Smooth muscle cell (in vitro differentiated cells): Measurements from ENCODE around the gene WDR27. TPM values are rescaled to one million over a fixed set of nuclear protein-coding genes. Genes with fewer than 3 reads are reported as not detected.

ENCODE experiments used
- DNase-seq: peaks from one replicate; lab custom pipeline; 2025; ENCODE audit not compliant: unreplicated experiment; lab: John Stamatoyannopoulos, UW
- H2AFZ ChIP-seq: fragments of 200-600 bp; sonication (generic); 2 replicates; pipeline ENCODE4 v1.6.0; 2016; ENCODE audit warnings: antibody characterized with exemption, low read depth, mild to moderate bottlenecking
- H3F3A ChIP-seq: fragments of 200-600 bp; sonication (generic); 2 replicates; pipeline ENCODE4 v1.6.0; 2017; ENCODE audit warnings: antibody characterized with exemption, low read depth
- H3K27ac ChIP-seq: fragments of 200-600 bp; sonication (generic); 2 replicates; pipeline ENCODE4 v1.5.1; 2016; ENCODE audit warnings: low read depth, mild to moderate bottlenecking
- H3K27me3 ChIP-seq: fragments of 200-600 bp; sonication (generic); 2 replicates; pipeline ENCODE4 v1.6.1; 2016; ENCODE audit warnings: low read depth, mild to moderate bottlenecking
- H3K36me3 ChIP-seq: fragments of 200-600 bp; sonication (generic); 2 replicates; pipeline ENCODE4 v1.5.1; 2016; ENCODE audit warnings: low read depth
- H3K4me1 ChIP-seq: fragments of 200-600 bp; sonication (generic); 2 replicates; pipeline ENCODE4 v1.5.1; 2016; ENCODE audit warnings: low read depth
- H3K4me2 ChIP-seq: fragments of 200-600 bp; sonication (generic); 2 replicates; pipeline ENCODE4 v1.6.0; 2016; ENCODE audit warnings: mild to moderate bottlenecking
- H3K4me3 ChIP-seq: fragments of 200-600 bp; sonication (generic); 2 replicates; pipeline ENCODE4 v1.5.1; 2016; ENCODE audit warnings: mild to moderate bottlenecking
- H3K79me2 ChIP-seq: fragments of 200-600 bp; sonication (generic); 2 replicates; pipeline ENCODE4 v1.6.0; 2016; ENCODE audit warnings: low read depth, mild to moderate bottlenecking
- H3K9ac ChIP-seq: fragments of 200-600 bp; sonication (generic); 2 replicates; pipeline ENCODE4 v1.6.0; 2016; ENCODE audit warnings: low read depth
- H3K9me3 ChIP-seq: fragments of 200-600 bp; sonication (generic); replicated peaks from 2 replicates; pipeline ENCODE4 v1.5.1; 2016; ENCODE audit warnings: low read depth
- H4K20me1 ChIP-seq: fragments of 200-600 bp; sonication (generic); 2 replicates; pipeline ENCODE4 v1.6.0; 2016; ENCODE audit warnings: low read depth
- CTCF ChIP-seq: fragments of 200-600 bp; sonication (generic); IDR thresholded peaks from 2 replicates; pipeline ENCODE4 v1.5.1; 2017; ENCODE audit warnings: borderline replicate concordance, mild to moderate bottlenecking, antibody characterized with exemption; ENCODE audit not compliant: insufficient read depth, poor library complexity, severe bottlenecking
- WGBS: methylation state at CpG from one replicate; pipeline ENCODE4 v1.1.7; 2016; ENCODE audit warnings: low lambda C conversion rate; 5-methylcytosine and 5-hydroxymethylcytosine counted together
- polyA plus RNA-seq: library from polyadenylated mRNA; unstranded; fragments of >200 nt; fragmentation: Nextera tagmentation; extraction: Ambion mirVana; gene quantifications from 2 replicates; pipeline ENCODE4 v1.2.1, GENCODE V29; 2016
- total RNA-seq: library from RNA; depleted of rRNA; stranded (reverse); fragments of >200 nt; gene quantifications from 2 replicates; pipeline ENCODE4 v1.2.3, GENCODE V29; 2014

The WDR27 gene
- total and polyA plus RNA-seq, 2 experiments from 2014 or later, result 26.0 to 47.0 TPM

GRCh38 chr6:169639653-169640278, 62.1 kb downstream of the WDR27 start:
- no peak overlapping the region for H2AFZ ChIP-seq
- no peaks in the 10 kb centered on the region for H3K27me3 ChIP-seq
- H3K4me1 ChIP-seq, result no peaks in the 10 kb centered on the region
- H3K4me3 ChIP-seq, result no peak overlapping the region
- 89% methylated on average over 19 of the region's 21 CpGs for WGBS
- H3K9ac ChIP-seq, result no peak overlapping the region
- no peak overlapping the region for H3K4me2 ChIP-seq
- H4K20me1 ChIP-seq, result no peaks in the 10 kb centered on the region
- no peaks in the 10 kb centered on the region for H3K79me2 ChIP-seq
- no peaks in the 10 kb centered on the region for H3K36me3 ChIP-seq
- H3F3A ChIP-seq, result no peaks in the 10 kb centered on the region
- no peak for TF ChIP-seq CTCF
- no peaks in the 10 kb centered on the region for H3K9me3 ChIP-seq
- DNase-seq, result no peak
- H3K27ac ChIP-seq, result no peak overlapping the region

- no peaks in the 10 kb centered on the region for H3K9me3 ChIP-seq
- 98% methylated on average over 19 of the region's 19 CpGs for WGBS
- no peaks in the 10 kb centered on the region for H3F3A ChIP-seq
- H4K20me1 ChIP-seq, result no peaks in the 10 kb centered on the region
- no peaks in the 10 kb centered on the region for H3K79me2 ChIP-seq
- no peak overlapping the region for H3K4me2 ChIP-seq
- no peak overlapping the region for H3K27ac ChIP-seq
- no peak overlapping the region for H2AFZ ChIP-seq
- no peak for DNase-seq
- peaks cover 4% of the 10 kb centered on the region for H3K36me3 ChIP-seq
- no peak for TF ChIP-seq CTCF
- H3K27me3 ChIP-seq, result no peaks in the 10 kb centered on the region
- no peaks in the 10 kb centered on the region for H3K4me1 ChIP-seq
- no peak overlapping the region for H3K4me3 ChIP-seq
- no peak overlapping the region for H3K9ac ChIP-seq
Measured at GRCh38 chr6:169638915-169639314, 62.9 kb downstream of the WDR27 start.

- H4K20me1 ChIP-seq, result no peaks in the 10 kb centered on the region
- DNase-seq, result no peak
- H2AFZ ChIP-seq, result no peak overlapping the region
- no peaks in the 10 kb centered on the region for H3F3A ChIP-seq
- H3K9me3 ChIP-seq, result no peaks in the 10 kb centered on the region
- 97% methylated on average over 14 of the region's 14 CpGs for WGBS
- H3K4me3 ChIP-seq, result no peak overlapping the region
- H3K9ac ChIP-seq, result no peak overlapping the region
- no peak overlapping the region for H3K27ac ChIP-seq
- H3K79me2 ChIP-seq, result no peaks in the 10 kb centered on the region
- H3K27me3 ChIP-seq, result no peaks in the 10 kb centered on the region
- peaks cover 4% of the 10 kb centered on the region for H3K36me3 ChIP-seq
- no peak for TF ChIP-seq CTCF
- no peak overlapping the region for H3K4me2 ChIP-seq
- H3K4me1 ChIP-seq, result no peaks in the 10 kb centered on the region
Measured at GRCh38 chr6:169638388-169638787, 63.4 kb downstream of the WDR27 start.

GRCh38 chr6:169635345-169635744, 66.5 kb downstream of the WDR27 start:
- Histone ChIP-seq H3F3A (no peaks in the 10 kb centered on the region), H3K9ac (no peak overlapping the region), H3K79me2 (no peaks in the 10 kb centered on the region), H3K4me3 (no peak overlapping the region), H3K9me3 (no peaks in the 10 kb centered on the region), H3K4me2 (no peak overlapping the region), H2AFZ (no peak overlapping the region), H3K36me3 (peaks cover 4% of the 10 kb centered on the region), H3K27me3 (no peaks in the 10 kb centered on the region), H4K20me1 (no peaks in the 10 kb centered on the region), H3K27ac (no peak overlapping the region), H3K4me1 (no peaks in the 10 kb centered on the region)
- WGBS, result 98% methylated on average over 12 of the region's 12 CpGs
- no peak for TF ChIP-seq CTCF
- no peak for DNase-seq
